ENCODE results near the gene AKAP13. TPM values are rescaled to one million over a fixed set of nuclear protein-coding genes. Genes with fewer than 3 reads are reported as not detected.

Gene AKAP13
- total RNA-seq, 1 donor from 2014 or later: 450 TPM

DNA sequence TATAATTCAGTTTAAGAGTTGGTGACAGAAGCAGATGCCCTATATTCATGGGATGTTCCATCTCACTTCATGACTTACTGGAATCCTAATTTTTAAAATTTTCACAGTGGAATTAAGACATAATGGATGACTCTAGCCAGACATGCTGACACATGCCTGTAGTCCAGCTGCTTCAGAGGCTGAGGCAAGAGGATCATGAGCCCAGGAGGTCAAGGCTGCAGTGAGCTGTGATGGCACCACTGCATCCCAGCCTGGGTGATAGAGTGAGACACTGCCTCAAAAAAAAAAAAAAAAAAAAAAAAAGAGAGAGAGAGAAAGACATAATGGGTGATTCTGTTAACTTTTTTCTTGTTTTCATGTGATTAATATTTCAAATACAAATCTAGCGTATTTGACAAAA, 290.8 kb downstream of the AKAP13 start:
- H3K9me3 ChIP-seq: no peaks in the 10 kb centered on the region
- DNase-seq (no peak), ATAC-seq (no peak)
- intact Hi-C loops (cut with DNase I): no loop called here
- no peaks in the 10 kb centered on the region for H3K27me3 ChIP-seq
- H3K4me3 ChIP-seq: no peak overlapping the region
- peaks cover 90% of the 10 kb centered on the region for H3K36me3 ChIP-seq
- peak overlapping the region; percentile 37 for H3K27ac ChIP-seq
- TF ChIP-seq, protein P1, sequence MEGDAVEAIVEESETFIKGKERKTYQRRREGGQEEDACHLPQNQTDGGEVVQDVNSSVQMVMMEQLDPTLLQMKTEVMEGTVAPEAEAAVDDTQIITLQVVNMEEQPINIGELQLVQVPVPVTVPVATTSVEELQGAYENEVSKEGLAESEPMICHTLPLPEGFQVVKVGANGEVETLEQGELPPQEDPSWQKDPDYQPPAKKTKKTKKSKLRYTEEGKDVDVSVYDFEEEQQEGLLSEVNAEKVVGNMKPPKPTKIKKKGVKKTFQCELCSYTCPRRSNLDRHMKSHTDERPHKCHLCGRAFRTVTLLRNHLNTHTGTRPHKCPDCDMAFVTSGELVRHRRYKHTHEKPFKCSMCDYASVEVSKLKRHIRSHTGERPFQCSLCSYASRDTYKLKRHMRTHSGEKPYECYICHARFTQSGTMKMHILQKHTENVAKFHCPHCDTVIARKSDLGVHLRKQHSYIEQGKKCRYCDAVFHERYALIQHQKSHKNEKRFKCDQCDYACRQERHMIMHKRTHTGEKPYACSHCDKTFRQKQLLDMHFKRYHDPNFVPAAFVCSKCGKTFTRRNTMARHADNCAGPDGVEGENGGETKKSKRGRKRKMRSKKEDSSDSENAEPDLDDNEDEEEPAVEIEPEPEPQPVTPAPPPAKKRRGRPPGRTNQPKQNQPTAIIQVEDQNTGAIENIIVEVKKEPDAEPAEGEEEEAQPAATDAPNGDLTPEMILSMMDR (IDR thresholded peaks at IDR 0.05): no peak
- peaks cover 23% of the 10 kb centered on the region for H3K4me1 ChIP-seq

DNA sequence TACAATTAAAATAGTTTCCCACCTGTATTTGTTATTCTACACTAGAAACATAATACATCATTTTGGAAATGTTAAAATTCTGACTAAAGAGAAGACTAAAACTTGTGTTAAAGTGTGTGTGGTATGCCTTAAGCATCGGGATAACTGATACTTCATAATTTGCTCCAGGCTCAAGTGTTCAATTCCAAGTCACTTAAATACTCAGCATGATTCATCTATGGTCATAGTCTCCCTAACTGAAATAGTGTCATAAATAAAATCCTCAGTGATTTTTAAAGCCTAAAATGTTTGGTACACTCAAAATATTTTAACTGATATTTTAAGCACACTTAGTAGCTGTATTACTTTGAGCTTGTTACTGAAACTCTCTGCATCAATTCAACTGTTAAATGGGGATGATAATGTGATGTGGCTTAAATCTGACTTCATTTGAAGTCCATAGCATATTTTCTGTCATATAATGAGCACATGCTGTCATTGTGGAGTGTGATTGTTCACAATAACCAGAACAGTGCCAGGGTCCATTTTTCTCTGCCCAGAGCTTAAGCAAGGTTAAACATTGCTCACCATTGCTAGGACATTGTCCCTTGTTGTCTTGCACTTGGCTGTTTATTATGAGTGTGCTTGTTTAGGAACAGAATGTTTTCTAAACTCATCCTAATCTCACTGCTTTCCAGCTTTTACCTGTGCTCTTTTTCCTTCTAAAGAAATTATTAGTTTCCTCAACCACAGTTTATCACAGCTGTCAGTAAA, 292.1 kb downstream of the AKAP13 start:
- intact Hi-C loops (cut with DNase I): no loop called here

DNA sequence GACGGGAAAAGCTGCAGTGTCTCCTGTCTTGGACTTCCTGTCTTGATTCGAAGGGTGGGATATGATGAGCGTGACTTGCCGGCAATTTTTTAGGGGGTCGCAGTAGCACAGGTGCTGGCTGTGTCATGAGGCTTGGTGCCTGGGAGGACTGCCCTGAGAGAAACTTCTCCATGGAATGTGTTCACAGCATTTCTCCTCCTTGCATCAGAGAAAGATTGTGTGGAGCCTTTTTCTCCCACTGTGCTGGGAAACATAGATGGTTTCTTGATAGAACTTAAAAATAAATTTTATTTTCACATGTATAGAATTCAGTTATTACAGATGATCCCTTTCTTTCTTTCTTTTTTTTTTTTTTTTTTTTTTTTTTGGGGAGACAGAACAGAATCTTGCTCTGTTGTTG, 292.9 kb downstream of the AKAP13 start:
- H3K27me3 ChIP-seq: no peaks in the 10 kb centered on the region
- peaks cover 96% of the 10 kb centered on the region for H3K36me3 ChIP-seq
- intact Hi-C loops (cut with DNase I): no loop called here
- ATAC-seq (peak; percentile 21), DNase-seq (no peak)
- H3K4me3 ChIP-seq: no peak overlapping the region
- H3K9me3 ChIP-seq: no peaks in the 10 kb centered on the region
- H3K27ac ChIP-seq: no peak overlapping the region
- TF ChIP-seq, protein P1 (IDR thresholded peaks at IDR 0.05): no peak
- H3K4me1 ChIP-seq: peaks cover 10% of the 10 kb centered on the region

More for the DNA sequence above, 292.1 kb downstream of the AKAP13 start:
- peaks cover 17% of the 10 kb centered on the region for H3K4me1 ChIP-seq
- H3K4me3 ChIP-seq: no peak overlapping the region
- TF ChIP-seq, protein P1 (IDR thresholded peaks at IDR 0.05): no peak
- H3K27ac ChIP-seq: peak overlapping the region; percentile 8
- no peaks in the 10 kb centered on the region for H3K27me3 ChIP-seq
- DNase-seq (no peak), ATAC-seq (no peak)
- no peaks in the 10 kb centered on the region for H3K9me3 ChIP-seq
- H3K36me3 ChIP-seq: peaks cover 91% of the 10 kb centered on the region

DNA sequence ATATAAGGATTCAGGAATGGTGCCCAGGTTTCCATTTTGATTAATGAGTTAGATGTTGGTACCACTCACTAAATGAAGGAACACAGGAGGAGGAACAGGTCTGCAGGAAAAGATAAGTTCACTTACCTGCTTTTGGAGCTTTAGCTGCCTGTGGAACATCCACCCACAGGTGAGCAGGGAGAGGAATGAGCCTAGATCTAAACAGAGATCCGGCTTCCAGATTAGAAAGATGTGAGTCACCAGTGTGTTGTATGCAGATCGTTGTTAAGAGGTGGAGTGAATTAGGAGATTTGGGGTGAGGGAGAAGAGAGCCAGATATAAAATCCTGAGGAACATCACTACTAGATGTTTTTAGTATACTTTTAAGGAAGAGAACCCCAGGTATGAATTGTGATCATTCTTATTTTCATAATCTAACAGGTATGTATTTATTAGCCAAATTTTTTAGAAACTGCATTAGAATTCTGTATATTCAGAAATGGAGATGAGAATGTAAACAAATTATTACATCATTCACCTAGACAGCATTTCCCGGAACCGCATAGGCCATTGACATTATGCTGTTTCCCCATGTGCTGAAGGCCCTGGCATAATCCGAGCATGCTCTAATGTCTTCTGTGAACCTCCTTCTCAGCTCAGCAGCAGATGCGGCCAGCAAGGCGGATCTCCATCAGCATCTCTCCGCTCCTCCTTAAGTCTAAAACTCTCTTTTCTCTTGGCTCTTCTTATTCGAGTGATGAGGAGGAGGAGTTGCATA, 296.1 kb downstream of the AKAP13 start:
- no peak overlapping the region for H3K4me3 ChIP-seq
- DNase-seq (no peak), ATAC-seq (peak; percentile 31)
- H3K9me3 ChIP-seq: no peaks in the 10 kb centered on the region
- no peaks in the 10 kb centered on the region for H3K27me3 ChIP-seq
- H3K4me1 ChIP-seq: peaks cover 3% of the 10 kb centered on the region
- TF ChIP-seq, protein P1 (IDR thresholded peaks at IDR 0.05): no peak
- H3K27ac ChIP-seq: no peak overlapping the region
- intact Hi-C loops (cut with DNase I): no loop called here
- peaks cover 91% of the 10 kb centered on the region for H3K36me3 ChIP-seq

DNA sequence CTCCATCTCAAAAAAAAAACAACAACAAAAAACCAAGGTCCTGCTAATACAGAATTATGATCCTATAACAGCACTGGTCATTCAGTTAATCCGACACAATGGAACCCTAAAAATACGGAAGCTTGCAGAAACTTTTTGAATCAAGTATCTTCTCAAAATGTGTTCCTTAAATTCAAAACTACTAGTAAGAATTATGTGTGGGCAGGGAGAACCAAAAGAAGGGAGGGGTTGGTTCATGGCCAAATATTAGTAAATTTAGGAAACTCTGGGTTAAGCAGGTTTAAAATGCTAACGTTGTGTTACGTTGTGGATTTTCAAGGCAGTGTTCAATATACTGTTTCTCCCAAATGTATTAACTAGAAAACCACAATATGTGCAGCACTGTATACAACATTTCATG, 298.8 kb downstream of the AKAP13 start:
- Histone ChIP-seq H3K27me3 (no peaks in the 10 kb centered on the region), H3K36me3 (peaks cover 94% of the 10 kb centered on the region), H3K9me3 (no peaks in the 10 kb centered on the region), H3K4me1 (no peaks in the 10 kb centered on the region), H3K4me3 (no peak overlapping the region), H3K27ac (no peak overlapping the region)
- DNase-seq (no peak), ATAC-seq (peak; percentile 38)
- intact Hi-C loops (cut with DNase I): no loop called here
- TF ChIP-seq, protein P1 (IDR thresholded peaks at IDR 0.05): no peak
